OCI-LY3 (cell line): ENCODE data around the gene ITPKA.

Source experiments
- EZH2phosphoT487 ChIP-seq: fragments of 200-600 bp; shearing (Covaris generic); IDR thresholded peaks from 2 replicates; pipeline ENCODE4 v1.6.1; 2018; ENCODE audit warnings: antibody characterized with exemption, mixed run types, low read depth
- TF ChIP-seq, protein P1 (sequence below): fragments of 200-600, 300-600 bp; sonication (generic); IDR thresholded peaks from 2 replicates; pipeline ENCODE4 v1.5.1; 2014; ENCODE audit warnings: antibody characterized with exemption, low read length, low read depth

DNA sequence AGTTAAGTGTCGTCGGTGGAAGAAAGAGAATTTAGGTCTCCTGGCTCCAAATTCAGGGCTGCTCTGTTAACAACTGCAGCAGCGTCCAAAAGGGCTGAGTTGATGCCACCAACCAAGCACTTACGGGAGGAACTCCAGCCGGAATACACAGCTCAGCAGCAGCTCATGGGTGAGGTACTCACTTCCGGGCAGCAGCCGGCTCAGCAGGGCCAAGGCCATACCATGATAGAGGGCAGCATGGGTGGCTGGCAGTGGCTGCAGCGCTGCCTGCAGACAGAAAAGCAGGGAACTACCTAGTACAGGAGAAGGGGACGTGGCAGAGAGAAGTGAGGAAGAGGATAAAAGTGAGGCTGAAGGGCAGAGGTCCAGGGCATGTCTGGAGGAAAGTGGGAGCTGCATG, 27.9 kb downstream of the ITPKA start:
- TF ChIP-seq, protein P1, sequence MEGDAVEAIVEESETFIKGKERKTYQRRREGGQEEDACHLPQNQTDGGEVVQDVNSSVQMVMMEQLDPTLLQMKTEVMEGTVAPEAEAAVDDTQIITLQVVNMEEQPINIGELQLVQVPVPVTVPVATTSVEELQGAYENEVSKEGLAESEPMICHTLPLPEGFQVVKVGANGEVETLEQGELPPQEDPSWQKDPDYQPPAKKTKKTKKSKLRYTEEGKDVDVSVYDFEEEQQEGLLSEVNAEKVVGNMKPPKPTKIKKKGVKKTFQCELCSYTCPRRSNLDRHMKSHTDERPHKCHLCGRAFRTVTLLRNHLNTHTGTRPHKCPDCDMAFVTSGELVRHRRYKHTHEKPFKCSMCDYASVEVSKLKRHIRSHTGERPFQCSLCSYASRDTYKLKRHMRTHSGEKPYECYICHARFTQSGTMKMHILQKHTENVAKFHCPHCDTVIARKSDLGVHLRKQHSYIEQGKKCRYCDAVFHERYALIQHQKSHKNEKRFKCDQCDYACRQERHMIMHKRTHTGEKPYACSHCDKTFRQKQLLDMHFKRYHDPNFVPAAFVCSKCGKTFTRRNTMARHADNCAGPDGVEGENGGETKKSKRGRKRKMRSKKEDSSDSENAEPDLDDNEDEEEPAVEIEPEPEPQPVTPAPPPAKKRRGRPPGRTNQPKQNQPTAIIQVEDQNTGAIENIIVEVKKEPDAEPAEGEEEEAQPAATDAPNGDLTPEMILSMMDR, result no peak
- no peak for TF ChIP-seq EZH2phosphoT487
